ENCODE data around the gene RNF13.

The RNF13 gene

DNA sequence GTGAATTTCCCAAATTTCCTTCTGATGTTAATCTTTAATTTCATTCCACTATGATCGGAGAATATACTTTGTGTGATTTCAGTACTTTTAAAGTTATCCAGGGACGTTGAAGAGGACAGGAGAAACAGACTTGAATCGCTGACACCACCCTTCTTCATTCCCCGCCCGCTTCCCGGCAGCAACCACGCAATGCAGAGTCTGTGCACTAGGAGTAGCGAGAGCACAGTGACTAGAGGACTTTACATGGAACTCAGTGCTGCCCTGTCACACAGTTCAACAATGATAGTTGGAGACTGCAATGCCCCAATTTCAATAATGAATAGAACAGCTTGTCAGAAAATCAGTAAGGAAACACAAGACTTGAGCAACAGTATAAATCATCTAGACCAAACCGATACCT lies 73.9 kb downstream of the RNF13 start (continued):
- TF ChIP-seq POU6F1 (CRISPR knock-in tag; IDR thresholded peaks at IDR 0.05; ENCODE audit: borderline replicate concordance, low read depth): no peak
- TF ChIP-seq, protein P1, sequence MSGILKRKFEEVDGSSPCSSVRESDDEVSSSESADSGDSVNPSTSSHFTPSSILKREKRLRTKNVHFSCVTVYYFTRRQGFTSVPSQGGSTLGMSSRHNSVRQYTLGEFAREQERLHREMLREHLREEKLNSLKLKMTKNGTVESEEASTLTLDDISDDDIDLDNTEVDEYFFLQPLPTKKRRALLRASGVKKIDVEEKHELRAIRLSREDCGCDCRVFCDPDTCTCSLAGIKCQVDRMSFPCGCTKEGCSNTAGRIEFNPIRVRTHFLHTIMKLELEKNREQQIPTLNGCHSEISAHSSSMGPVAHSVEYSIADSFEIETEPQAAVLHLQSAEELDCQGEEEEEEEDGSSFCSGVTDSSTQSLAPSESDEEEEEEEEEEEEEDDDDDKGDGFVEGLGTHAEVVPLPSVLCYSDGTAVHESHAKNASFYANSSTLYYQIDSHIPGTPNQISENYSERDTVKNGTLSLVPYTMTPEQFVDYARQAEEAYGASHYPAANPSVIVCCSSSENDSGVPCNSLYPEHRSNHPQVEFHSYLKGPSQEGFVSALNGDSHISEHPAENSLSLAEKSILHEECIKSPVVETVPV (CRISPR knock-in tag; IDR thresholded peaks at IDR 0.05): no peak

DNA sequence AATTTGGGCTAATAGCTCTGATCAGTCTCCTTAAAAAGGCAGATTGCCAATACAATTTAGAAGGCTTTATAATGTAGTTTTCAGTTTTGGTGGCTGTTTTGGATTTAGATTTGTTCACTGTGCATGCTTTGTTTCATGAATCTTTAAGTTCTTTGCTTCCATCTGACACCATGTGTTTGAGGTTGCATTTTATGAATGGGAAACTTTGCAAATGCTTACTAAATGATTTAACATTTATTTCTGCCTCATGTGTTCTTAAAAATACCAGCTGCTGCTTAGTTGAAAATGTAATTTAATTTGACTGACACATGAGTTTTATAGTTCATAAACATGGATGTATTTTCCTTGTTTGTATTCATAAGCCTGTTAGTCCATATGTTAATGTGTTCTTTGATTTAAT lies 78.6 kb downstream of the RNF13 start:
- ATAC-seq: no peak; the same call in 2 of the 3 replicates
- TF ChIP-seq GLIS3 (CRISPR knock-in tag; IDR thresholded peaks at IDR 0.05) (no peak), TCF4 (CRISPR knock-in tag; IDR thresholded peaks at IDR 0.05; ENCODE audit: borderline replicate concordance) (peak; percentile 47)

- no peak for TF ChIP-seq ZC3H10 (CRISPR knock-in tag; IDR thresholded peaks at IDR 0.05)
- no peak for TF ChIP-seq ZNF8 (CRISPR knock-in tag; IDR thresholded peaks at IDR 0.05)
- TF ChIP-seq ZFP30 (CRISPR knock-in tag; IDR thresholded peaks at IDR 0.05): no peak
- no peak for TF ChIP-seq OSR1 (CRISPR knock-in tag; IDR thresholded peaks at IDR 0.05)
- no peak for TF ChIP-seq CSDC2 (CRISPR knock-in tag; IDR thresholded peaks at IDR 0.05)
- no peak for TF ChIP-seq GLIS3 (CRISPR knock-in tag; IDR thresholded peaks at IDR 0.05)
- TF ChIP-seq, protein P1 (CRISPR knock-in tag; IDR thresholded peaks at IDR 0.05): no peak
- TF ChIP-seq POU6F1 (CRISPR knock-in tag; IDR thresholded peaks at IDR 0.05; ENCODE audit: borderline replicate concordance, low read depth): no peak
- TF ChIP-seq ZFP3 (CRISPR knock-in tag; IDR thresholded peaks at IDR 0.05): no peak
- no peak for TF ChIP-seq ARNTL (CRISPR knock-in tag; IDR thresholded peaks at IDR 0.05; ENCODE audit: borderline replicate concordance, low read depth)
- no peak for TF ChIP-seq SNAI2 (CRISPR knock-in tag; IDR thresholded peaks at IDR 0.05)
- no peak for TF ChIP-seq ZNF70 (CRISPR knock-in tag; IDR thresholded peaks at IDR 0.05)
- TF ChIP-seq BACH2 (CRISPR knock-in tag; IDR thresholded peaks at IDR 0.05; ENCODE audit: borderline replicate concordance): no peak
- TF ChIP-seq ESRRG (CRISPR knock-in tag; IDR thresholded peaks at IDR 0.05): no peak
- TF ChIP-seq TOX (CRISPR knock-in tag; IDR thresholded peaks at IDR 0.05; ENCODE audit: borderline replicate concordance): no peak
- no peak for TF ChIP-seq ZNF565 (CRISPR knock-in tag; conservative IDR thresholded peaks at IDR 0.05; ENCODE audit: low read depth)
- no peak for TF ChIP-seq TSHZ2 (CRISPR knock-in tag; IDR thresholded peaks at IDR 0.05)
- TF ChIP-seq, protein P2, sequence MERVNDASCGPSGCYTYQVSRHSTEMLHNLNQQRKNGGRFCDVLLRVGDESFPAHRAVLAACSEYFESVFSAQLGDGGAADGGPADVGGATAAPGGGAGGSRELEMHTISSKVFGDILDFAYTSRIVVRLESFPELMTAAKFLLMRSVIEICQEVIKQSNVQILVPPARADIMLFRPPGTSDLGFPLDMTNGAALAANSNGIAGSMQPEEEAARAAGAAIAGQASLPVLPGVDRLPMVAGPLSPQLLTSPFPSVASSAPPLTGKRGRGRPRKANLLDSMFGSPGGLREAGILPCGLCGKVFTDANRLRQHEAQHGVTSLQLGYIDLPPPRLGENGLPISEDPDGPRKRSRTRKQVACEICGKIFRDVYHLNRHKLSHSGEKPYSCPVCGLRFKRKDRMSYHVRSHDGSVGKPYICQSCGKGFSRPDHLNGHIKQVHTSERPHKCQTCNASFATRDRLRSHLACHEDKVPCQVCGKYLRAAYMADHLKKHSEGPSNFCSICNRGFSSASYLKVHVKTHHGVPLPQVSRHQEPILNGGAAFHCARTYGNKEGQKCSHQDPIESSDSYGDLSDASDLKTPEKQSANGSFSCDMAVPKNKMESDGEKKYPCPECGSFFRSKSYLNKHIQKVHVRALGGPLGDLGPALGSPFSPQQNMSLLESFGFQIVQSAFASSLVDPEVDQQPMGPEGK (CRISPR knock-in tag; IDR thresholded peaks at IDR 0.05; ENCODE audit: borderline replicate concordance): no peak
- no peak for TF ChIP-seq RARB (CRISPR knock-in tag; IDR thresholded peaks at IDR 0.05)
- TF ChIP-seq TCF4 (CRISPR knock-in tag; IDR thresholded peaks at IDR 0.05; ENCODE audit: borderline replicate concordance): no peak
- ATAC-seq: no peak
Observed at GRCh38 chr3:149892371-149892770, 79.4 kb downstream of the RNF13 start.

Data from SK-N-SH treated with all-trans-retinoic acid at 6 μM for 48 hours (cell line).